WTC11 (cell line): ENCODE measurements around the gene KRTAP3-2.
"Not testable (repeated sequence)": the region's sequence is repeated elsewhere in the genome, so short reads cannot be mapped to it uniquely, and the experiment has no call there.

Experiments
- E2F5 ChIP-seq: sonication (generic); formaldehyde crosslinking; IDR thresholded peaks from 2 replicates; pipeline ENCODE4 v1.8.1; 2022; ENCODE audit warnings: mild to moderate bottlenecking, moderate library complexity, missing genetic modification reagents
- HMGXB4 ChIP-seq: sonication (generic); formaldehyde crosslinking; IDR thresholded peaks from 2 replicates; pipeline ENCODE4 v1.8.1; 2023; ENCODE audit warnings: mild to moderate bottlenecking, moderate library complexity, missing genetic modification reagents
- SP1 ChIP-seq: sonication (generic); formaldehyde crosslinking; conservative IDR thresholded peaks from 2 replicates; pipeline ENCODE4 v1.8.1; 2022; ENCODE audit warnings: missing genetic modification reagents
- USF2 ChIP-seq: sonication (generic); formaldehyde crosslinking; IDR thresholded peaks from 2 replicates; pipeline ENCODE4 v1.8.1; 2023; ENCODE audit warnings: mild to moderate bottlenecking, missing genetic modification reagents, moderate library complexity
- ZNF138 ChIP-seq: sonication (generic); formaldehyde crosslinking; conservative IDR thresholded peaks from 2 replicates; pipeline ENCODE4 v1.8.1; 2022; ENCODE audit warnings: mild to moderate bottlenecking, moderate library complexity, missing genetic modification reagents

- TF ChIP-seq HMGXB4; USF2 (CRISPR knock-in tag); E2F5 (CRISPR knock-in tag); SP1 (CRISPR knock-in tag); ZNF138 (CRISPR knock-in tag): not testable (repeated sequence)
These were observed 34.7 kb upstream of the KRTAP3-2 start, which contains the start of gene KRTAP1-3 for GRCh38 chr17:41034346-41034935.
